NB4 (cell line): Measurements from ENCODE around the gene COL4A2.

ENCODE experiments used
- DNase-seq: peaks from one replicate; pipeline ENCODE4 v3.0.0; 2010; ENCODE audit warnings: low read depth
- H3K4me3 ChIP-seq: one replicate; pipeline ENCODE4 v1.5.1; 2011; ENCODE audit warnings: mild to moderate bottlenecking, low read depth, low read length, moderate library complexity
- MAX ChIP-seq: IDR thresholded peaks from 2 replicates; pipeline ENCODE4 v1.6.1; 2011; ENCODE audit warnings: low read depth, low read length
- MYC ChIP-seq: IDR thresholded peaks from 2 replicates; pipeline ENCODE4 v1.6.1; 2011; ENCODE audit warnings: low read depth, low read length
- POLR2A ChIP-seq: IDR thresholded peaks from 2 replicates; pipeline ENCODE4 v1.6.1; 2011; ENCODE audit warnings: mild to moderate bottlenecking; ENCODE audit not compliant: insufficient read length; ENCODE audit errors: extremely low read depth
- TF ChIP-seq, protein P1 (sequence below): IDR thresholded peaks from one replicate; pipeline ENCODE4 v1.5.1; 2012; ENCODE audit warnings: low read depth, low read length

The COL4A2 gene

GRCh38 chr13:110347088-110347487 lies 40.0 kb downstream of the COL4A2 start:
- no peak overlapping the region for H3K4me3 ChIP-seq
- no peak for TF ChIP-seq MYC
- TF ChIP-seq, protein P1, sequence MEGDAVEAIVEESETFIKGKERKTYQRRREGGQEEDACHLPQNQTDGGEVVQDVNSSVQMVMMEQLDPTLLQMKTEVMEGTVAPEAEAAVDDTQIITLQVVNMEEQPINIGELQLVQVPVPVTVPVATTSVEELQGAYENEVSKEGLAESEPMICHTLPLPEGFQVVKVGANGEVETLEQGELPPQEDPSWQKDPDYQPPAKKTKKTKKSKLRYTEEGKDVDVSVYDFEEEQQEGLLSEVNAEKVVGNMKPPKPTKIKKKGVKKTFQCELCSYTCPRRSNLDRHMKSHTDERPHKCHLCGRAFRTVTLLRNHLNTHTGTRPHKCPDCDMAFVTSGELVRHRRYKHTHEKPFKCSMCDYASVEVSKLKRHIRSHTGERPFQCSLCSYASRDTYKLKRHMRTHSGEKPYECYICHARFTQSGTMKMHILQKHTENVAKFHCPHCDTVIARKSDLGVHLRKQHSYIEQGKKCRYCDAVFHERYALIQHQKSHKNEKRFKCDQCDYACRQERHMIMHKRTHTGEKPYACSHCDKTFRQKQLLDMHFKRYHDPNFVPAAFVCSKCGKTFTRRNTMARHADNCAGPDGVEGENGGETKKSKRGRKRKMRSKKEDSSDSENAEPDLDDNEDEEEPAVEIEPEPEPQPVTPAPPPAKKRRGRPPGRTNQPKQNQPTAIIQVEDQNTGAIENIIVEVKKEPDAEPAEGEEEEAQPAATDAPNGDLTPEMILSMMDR: no peak
- no peak for TF ChIP-seq POLR2A
- no peak for DNase-seq

DNA sequence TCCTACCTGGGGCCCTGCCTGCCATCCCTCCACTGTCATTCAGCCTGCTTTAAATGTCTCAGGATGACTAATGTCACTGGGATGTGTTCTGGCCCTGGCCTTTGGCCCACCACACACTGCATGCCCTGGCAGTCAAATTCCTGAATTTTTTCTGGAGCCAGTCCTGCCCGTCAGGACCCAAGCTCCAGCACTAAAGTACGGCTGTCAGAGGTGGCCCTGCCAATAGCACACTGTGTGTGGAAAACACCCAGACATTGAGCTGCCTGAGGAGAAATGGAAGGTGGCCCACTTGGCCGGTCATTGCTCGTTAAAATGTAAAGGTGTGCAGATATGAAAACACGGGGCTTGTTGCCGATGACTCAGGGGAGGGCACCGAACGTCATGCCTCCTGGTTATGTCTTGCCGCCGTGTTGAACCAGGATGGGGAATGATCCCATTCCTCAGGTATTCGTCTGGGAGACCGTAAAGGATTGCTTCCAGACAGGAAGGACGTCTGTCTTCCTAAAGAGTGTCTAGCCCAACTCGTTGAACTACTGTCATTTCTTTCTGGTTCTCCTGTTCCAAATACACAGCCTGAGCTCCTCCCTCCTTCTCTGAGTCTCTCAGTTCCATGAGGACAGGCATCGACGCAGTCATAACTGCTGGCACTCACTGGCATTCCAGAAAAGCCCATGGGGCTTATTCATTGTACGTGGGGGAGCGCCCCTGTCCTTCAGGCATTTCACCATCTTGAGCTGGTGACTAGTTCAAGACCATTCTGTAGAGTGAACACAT lies 40.6 kb downstream of the COL4A2 start:
- no peak for TF ChIP-seq MAX
- TF ChIP-seq POLR2A: no peak
- TF ChIP-seq MYC: no peak
- TF ChIP-seq, protein P1: no peak
- DNase-seq: no peak
- no peak overlapping the region for H3K4me3 ChIP-seq

GRCh38 chr13:110348309-110349105 lies 41.4 kb downstream of the COL4A2 start:
- H3K4me3 ChIP-seq: no peak overlapping the region
- TF ChIP-seq MAX (no peak), POLR2A (no peak), MYC (no peak)
- TF ChIP-seq, protein P1: no peak
- no peak for DNase-seq

DNA sequence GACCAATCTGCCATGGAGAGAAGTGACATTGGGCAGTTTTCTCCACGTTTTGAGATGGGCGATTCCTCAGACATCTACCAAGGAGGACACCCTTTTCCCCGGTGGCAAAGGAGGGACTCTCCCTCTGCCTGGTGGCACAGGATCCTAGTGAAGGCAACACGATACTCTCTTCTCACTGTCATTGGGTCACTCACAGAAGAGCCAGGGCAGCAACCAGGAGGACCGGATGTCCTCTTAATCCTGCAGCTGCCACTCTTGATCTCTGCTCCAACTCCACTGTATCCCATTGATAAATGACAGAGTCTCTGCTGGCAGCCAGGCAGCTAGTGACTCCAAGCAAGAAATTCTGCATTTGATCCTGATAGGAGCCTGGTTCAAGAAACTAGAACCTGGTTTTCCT lies 42.2 kb downstream of the COL4A2 start:
- no peak overlapping the region for H3K4me3 ChIP-seq
- no peak for DNase-seq
- TF ChIP-seq, protein P1: no peak
- TF ChIP-seq MAX (no peak), MYC (no peak), POLR2A (no peak)

- no peak overlapping the region for H3K4me3 ChIP-seq
- DNase-seq: no peak
- TF ChIP-seq POLR2A (no peak), MAX (no peak), MYC (no peak)
- TF ChIP-seq, protein P1: no peak
Observed at GRCh38 chr13:110350049-110350448, 43.0 kb downstream of the COL4A2 start.
